Measurements from ENCODE around the gene CACNA1D. TPM values are rescaled to one million over a fixed set of nuclear protein-coding genes. Genes with fewer than 3 reads are reported as not detected.

Gene CACNA1D
- total RNA-seq, 2 experiments from 2014 or later, result not detected

DNA sequence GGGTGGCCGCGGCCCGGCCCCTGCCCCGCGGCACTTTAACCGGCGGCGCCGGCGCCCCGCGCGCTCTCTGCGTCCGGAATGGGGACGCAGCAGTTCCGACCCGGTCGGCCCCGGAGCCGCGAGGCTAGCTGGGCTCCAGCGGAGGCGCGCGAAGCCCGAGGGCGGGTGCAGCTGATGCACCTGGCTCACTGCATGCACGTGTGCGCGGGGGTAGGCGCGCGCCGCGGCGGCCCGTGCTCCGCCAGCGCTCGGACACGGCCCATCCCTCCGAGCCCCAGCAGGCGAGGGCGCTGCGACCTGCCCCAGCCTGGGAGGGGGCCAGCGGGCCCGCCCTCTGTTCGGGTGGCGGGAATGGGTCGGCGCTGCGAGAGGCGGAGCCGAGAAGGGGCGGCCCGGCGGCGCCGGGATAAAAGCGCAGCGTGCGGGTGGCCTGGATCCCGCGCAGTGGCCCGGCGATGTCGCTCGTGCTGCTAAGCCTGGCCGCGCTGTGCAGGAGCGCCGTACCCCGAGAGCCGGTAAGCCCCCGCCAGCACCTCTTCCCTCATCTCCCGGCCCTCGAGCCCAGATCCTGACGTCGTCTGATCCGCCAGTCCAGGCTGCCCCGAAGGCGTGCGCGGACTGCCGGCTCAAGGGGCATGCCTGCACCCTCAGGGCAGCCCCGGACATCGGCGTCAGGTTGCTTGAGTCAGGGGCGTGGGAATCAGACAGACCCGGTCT lies 351.9 kb downstream of the CACNA1D start, which contains the start of the genes CHDH and IL17RB:
Gene CHDH, minus strand, starts transcription at position 286 of the 717 bp plus-strand sequence. CDS start 22,411 bp downstream, outside the sequence.
Gene IL17RB, plus strand, starts transcription at position 435 of the 717 bp plus-strand sequence. Its CDS starts 21 bp downstream, at position 456.
- Mint-ChIP-seq H3K27me3 (peaks cover 37% of the 10 kb centered on the region), H3K4me3 (peak within 1 kb of the TSS; percentile 47), H3K27ac (no peak within 1 kb of the TSS), H3K9me3 (no peaks in the 10 kb centered on the region), H3K4me1 (ENCODE audit: low read depth) (no peaks in the 10 kb centered on the region), H3K36me3 (ENCODE audit: low read depth) (no peaks in the 10 kb centered on the region)
- peak; percentile 64 for ATAC-seq
- ChIA-PET CTCF (interaction anchor here (1.0 kb wide), 1 partner anchor 11 kb away, joined by 3 read pairs; no protein-coding TSS in a partner anchor), POLR2A (no interaction called here)
- TF ChIP-seq, protein P1, sequence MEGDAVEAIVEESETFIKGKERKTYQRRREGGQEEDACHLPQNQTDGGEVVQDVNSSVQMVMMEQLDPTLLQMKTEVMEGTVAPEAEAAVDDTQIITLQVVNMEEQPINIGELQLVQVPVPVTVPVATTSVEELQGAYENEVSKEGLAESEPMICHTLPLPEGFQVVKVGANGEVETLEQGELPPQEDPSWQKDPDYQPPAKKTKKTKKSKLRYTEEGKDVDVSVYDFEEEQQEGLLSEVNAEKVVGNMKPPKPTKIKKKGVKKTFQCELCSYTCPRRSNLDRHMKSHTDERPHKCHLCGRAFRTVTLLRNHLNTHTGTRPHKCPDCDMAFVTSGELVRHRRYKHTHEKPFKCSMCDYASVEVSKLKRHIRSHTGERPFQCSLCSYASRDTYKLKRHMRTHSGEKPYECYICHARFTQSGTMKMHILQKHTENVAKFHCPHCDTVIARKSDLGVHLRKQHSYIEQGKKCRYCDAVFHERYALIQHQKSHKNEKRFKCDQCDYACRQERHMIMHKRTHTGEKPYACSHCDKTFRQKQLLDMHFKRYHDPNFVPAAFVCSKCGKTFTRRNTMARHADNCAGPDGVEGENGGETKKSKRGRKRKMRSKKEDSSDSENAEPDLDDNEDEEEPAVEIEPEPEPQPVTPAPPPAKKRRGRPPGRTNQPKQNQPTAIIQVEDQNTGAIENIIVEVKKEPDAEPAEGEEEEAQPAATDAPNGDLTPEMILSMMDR (IDR thresholded peaks at IDR 0.05), result no peak
- DNase-seq, result peak; percentile 9
- intact Hi-C loops (cut with micrococcal nuclease), result no loop called here

DNA sequence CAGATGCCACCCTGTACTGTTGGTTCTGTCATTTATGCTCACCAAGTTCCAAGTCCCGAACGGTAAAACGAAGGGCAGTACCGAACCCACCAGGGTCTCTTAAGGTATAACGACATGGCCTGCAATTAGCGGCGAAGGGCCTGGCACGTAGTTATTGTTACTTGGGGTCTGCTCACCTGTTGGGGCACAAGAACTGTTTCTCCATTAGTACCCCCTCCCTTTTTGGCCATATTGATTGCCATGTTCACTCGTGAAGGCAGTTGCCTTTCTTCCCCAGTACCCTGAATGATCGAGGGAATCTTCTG lies 352.4 kb downstream of the CACNA1D start:
- POLR2A ChIA-PET, result interaction anchor here (0.8 kb wide), 1 partner anchor 19 kb away, joined by 3 read pairs; no protein-coding TSS in a partner anchor

DNA sequence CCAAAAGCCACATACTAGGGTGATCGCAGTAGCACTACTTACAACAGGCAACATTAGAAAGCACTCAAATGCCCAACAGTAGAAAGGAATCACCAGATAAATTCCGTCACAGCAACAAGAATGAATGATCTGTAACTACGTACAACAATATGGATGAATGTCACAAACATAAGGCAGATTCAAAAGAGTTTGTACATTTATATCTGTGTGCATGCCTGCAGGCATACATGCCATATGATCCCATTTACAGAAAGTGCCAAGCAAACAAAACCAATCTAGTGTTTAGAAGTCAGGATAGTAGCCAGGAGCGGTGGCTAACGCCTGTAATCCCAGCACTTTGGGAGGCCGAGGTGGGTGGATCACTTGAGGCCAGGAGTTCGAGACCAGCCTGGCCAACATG lies 355.5 kb downstream of the CACNA1D start:
- no peaks in the 10 kb centered on the region for H3K9me3 Mint-ChIP-seq
- CTCF ChIA-PET, result no interaction called here

More for the DNA sequence above, 352.4 kb downstream of the CACNA1D start:
- intact Hi-C loops (cut with micrococcal nuclease), result no loop called here
- H3K4me1 Mint-ChIP-seq (ENCODE audit: low read depth), result no peaks in the 10 kb centered on the region
- H3K27ac Mint-ChIP-seq, result no peak overlapping the region
- ATAC-seq (no peak), DNase-seq (no peak)
- peak overlapping the region; percentile 42 for H3K4me3 Mint-ChIP-seq
- H3K36me3 Mint-ChIP-seq (ENCODE audit: low read depth), result no peaks in the 10 kb centered on the region
- H3K9me3 Mint-ChIP-seq, result no peaks in the 10 kb centered on the region
- CTCF ChIA-PET, result no interaction called here
- peaks cover 37% of the 10 kb centered on the region for H3K27me3 Mint-ChIP-seq
- TF ChIP-seq, protein P1 (IDR thresholded peaks at IDR 0.05), result no peak

DNA sequence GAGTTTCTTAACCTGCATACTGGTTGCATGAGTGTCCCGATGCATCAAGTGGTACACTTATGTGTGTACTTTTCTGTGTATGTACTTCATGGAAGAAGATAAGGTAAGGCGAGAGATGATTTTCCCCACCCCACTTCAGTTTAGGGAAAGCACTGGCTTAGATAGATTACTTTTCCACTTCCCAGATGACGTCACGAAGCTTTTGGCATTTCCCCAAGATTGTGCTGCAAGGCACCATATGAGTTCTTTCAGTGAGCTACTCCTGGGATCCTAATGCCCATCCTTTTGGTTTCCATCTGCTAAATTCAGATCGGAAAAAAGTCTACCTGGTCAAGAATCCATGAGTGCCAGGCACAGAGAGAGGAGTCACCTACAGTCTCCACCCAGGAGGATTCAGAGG lies 356.5 kb downstream of the CACNA1D start:
- Mint-ChIP-seq H3K9me3 (no peaks in the 10 kb centered on the region), H3K27me3 (peaks cover 14% of the 10 kb centered on the region), H3K4me1 (ENCODE audit: low read depth) (no peaks in the 10 kb centered on the region), H3K36me3 (ENCODE audit: low read depth) (no peaks in the 10 kb centered on the region), H3K27ac (no peak overlapping the region), H3K4me3 (no peak overlapping the region)
- ChIA-PET POLR2A (no interaction called here), CTCF (no interaction called here)
- ATAC-seq (no peak), DNase-seq (no peak)
- TF ChIP-seq, protein P1 (IDR thresholded peaks at IDR 0.05), result no peak
- intact Hi-C loops (cut with micrococcal nuclease), result no loop called here

More for the DNA sequence above, 355.5 kb downstream of the CACNA1D start:
- ATAC-seq (no peak), DNase-seq (no peak)
- H3K27ac Mint-ChIP-seq, result no peak overlapping the region
- H3K4me1 Mint-ChIP-seq (ENCODE audit: low read depth), result no peaks in the 10 kb centered on the region
- TF ChIP-seq, protein P1 (IDR thresholded peaks at IDR 0.05), result no peak
- intact Hi-C loops (cut with micrococcal nuclease), result no loop called here
- POLR2A ChIA-PET, result no interaction called here
- no peaks in the 10 kb centered on the region for H3K36me3 Mint-ChIP-seq (ENCODE audit: low read depth)
- H3K27me3 Mint-ChIP-seq, result peaks cover 21% of the 10 kb centered on the region
- H3K4me3 Mint-ChIP-seq, result no peak overlapping the region

DNA sequence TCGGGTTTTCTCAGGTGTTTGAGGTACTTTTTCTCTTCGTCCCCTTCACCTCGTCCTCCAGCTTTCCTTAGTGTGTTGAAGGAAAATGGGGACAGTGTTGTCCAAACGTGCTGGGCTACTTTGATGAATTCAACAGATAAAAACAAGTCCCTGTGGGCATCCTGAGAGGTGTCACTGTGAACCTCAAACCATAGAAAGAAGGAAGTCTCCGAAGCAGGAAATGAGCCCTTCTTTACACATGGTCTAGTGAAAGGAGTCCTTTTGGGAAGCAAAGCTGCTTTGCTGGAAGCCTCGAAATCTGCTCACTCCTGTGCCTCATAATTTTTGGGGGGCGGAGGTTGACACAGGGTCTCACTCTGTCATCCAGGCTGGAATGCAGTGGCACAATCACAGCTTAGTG lies 362.6 kb downstream of the CACNA1D start:
- CTCF ChIA-PET, result interaction anchor here (0.8 kb wide), 1 partner anchor 12 kb away, joined by 3 read pairs; no protein-coding TSS in a partner anchor
- TF ChIP-seq, protein P1 (IDR thresholded peaks at IDR 0.05), result no peak
- Mint-ChIP-seq H3K4me3 (no peak overlapping the region), H3K4me1 (ENCODE audit: low read depth) (no peaks in the 10 kb centered on the region), H3K27me3 (no peaks in the 10 kb centered on the region), H3K27ac (no peak overlapping the region), H3K9me3 (no peaks in the 10 kb centered on the region), H3K36me3 (ENCODE audit: low read depth) (peaks cover 4% of the 10 kb centered on the region)
- intact Hi-C loops (cut with micrococcal nuclease), result no loop called here
- ATAC-seq, result no peak
- DNase-seq, result no peak
- POLR2A ChIA-PET, result interaction anchor here (1.0 kb wide), 1 partner anchor 35 kb away, joined by 4 read pairs; the partner anchor contains the start of gene SELENOK

Measured in activated CD8-positive, alpha-beta T cell treated with anti-CD3 and anti-CD28 coated beads for 36 hours (primary cell).